Neural cell (in vitro differentiated cells): ENCODE results near the gene DDI1.

Source experiments
- EP300 ChIP-seq: fragments of 450-650 bp; conservative IDR thresholded peaks from 2 replicates; pipeline ENCODE4 v1.6.1; 2014; ENCODE audit warnings: antibody characterized with exemption, mild to moderate bottlenecking, moderate library complexity; ENCODE audit not compliant: poor library complexity, severe bottlenecking
- TAF1 ChIP-seq: IDR thresholded peaks from 2 replicates; pipeline ENCODE4 v1.6.1; 2012; ENCODE audit warnings: low read depth
- TF ChIP-seq, protein P1 (sequence below): fragments of 450-650 bp; IDR thresholded peaks from 2 replicates; pipeline ENCODE4 v1.5.1; 2014; ENCODE audit warnings: antibody characterized with exemption, mild to moderate bottlenecking, moderate library complexity; ENCODE audit not compliant: poor library complexity, severe bottlenecking

DNA sequence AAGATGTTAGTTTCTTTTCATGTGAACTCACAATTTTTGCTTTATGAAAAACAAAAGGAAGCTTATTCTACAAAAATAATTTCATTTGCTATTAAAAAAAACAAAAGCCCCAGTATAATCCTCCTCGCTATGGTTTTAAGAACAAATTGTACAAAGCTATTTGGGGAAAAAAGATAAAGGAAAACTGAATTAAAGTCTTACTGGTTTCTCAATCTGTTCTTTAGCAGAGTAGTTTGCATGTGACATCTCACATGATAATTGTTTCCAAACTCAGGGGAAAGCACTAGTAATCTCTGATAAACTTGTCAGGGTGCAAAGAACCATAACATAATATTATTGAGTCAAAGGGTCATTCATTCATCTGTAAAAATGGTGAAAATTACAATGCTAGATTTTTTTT is 2.9 kb upstream of the DDI1 start:
- TF ChIP-seq, protein P1, sequence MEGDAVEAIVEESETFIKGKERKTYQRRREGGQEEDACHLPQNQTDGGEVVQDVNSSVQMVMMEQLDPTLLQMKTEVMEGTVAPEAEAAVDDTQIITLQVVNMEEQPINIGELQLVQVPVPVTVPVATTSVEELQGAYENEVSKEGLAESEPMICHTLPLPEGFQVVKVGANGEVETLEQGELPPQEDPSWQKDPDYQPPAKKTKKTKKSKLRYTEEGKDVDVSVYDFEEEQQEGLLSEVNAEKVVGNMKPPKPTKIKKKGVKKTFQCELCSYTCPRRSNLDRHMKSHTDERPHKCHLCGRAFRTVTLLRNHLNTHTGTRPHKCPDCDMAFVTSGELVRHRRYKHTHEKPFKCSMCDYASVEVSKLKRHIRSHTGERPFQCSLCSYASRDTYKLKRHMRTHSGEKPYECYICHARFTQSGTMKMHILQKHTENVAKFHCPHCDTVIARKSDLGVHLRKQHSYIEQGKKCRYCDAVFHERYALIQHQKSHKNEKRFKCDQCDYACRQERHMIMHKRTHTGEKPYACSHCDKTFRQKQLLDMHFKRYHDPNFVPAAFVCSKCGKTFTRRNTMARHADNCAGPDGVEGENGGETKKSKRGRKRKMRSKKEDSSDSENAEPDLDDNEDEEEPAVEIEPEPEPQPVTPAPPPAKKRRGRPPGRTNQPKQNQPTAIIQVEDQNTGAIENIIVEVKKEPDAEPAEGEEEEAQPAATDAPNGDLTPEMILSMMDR: no peak
- TF ChIP-seq EP300: no peak
- TF ChIP-seq TAF1: no peak
